Esophagus muscularis mucosa (tissue), 4 donors: ENCODE measurements around the gene RPL37A. TPM values are rescaled to one million over a fixed set of nuclear protein-coding genes. Genes with fewer than 3 reads are reported as not detected.

Experiments used
- DNase-seq: peaks from one replicate; pipeline ENCODE4 v3.0.0-alpha.2; 2017; ENCODE audit errors: extremely low spot score
- H3K27ac ChIP-seq, 4 donors: fragments of 200-600 bp; sonication (generic); replicated peaks in 1 of 4; 1 replicate in 3 of 4; 2 replicates in 1 of 4; pipeline ENCODE4 v1.5.1; 2016 to 2019; ENCODE audit warnings: mild to moderate bottlenecking in 1 of 4
- H3K27me3 ChIP-seq, 4 donors: fragments of 200-600 bp; sonication (generic); one replicate each; pipeline versions ENCODE4 v1.5.1 to v1.6.0; 2016 to 2019
- H3K36me3 ChIP-seq, 4 donors: fragments of 200-600 bp; sonication (generic); one replicate each; pipeline ENCODE4 v1.5.1; 2016 to 2019
- H3K4me1 ChIP-seq, 4 donors: fragments of 200-600 bp; sonication (generic); one replicate each; pipeline ENCODE4 v1.5.1; 2016 to 2019
- H3K4me3 ChIP-seq, 4 donors: fragments of 200-600 bp; sonication (generic); 1 replicate in 2 of 4; 2 replicates in 2 of 4; pipeline ENCODE4 v1.5.1; 2016 to 2019; ENCODE audit warnings: mild to moderate bottlenecking in 4 of 4, moderate library complexity in 1 of 4
- H3K9me3 ChIP-seq, 4 donors: fragments of 200-600 bp; sonication (generic); 1 replicate in 3 of 4; 2 replicates in 1 of 4; pipeline ENCODE4 v1.5.1; 2016 to 2019
- EP300 ChIP-seq: sonication (generic); formaldehyde crosslinking; IDR thresholded peaks from one replicate; pipeline ENCODE4 v1.6.1; 2017; ENCODE audit warnings: antibody characterized with exemption
- POLR2A ChIP-seq: fragments of 450-650 bp; IDR thresholded peaks from one replicate; pipeline ENCODE4 v1.6.1; 2017; ENCODE audit warnings: antibody characterized with exemption, moderate library complexity, mild to moderate bottlenecking, low read depth
- POLR2AphosphoS5 ChIP-seq, 2 donors: sonication (generic); formaldehyde crosslinking; IDR thresholded peaks; one replicate each; pipeline ENCODE4 v1.6.1; 2017; ENCODE audit warnings: antibody characterized with exemption in 2 of 2
- WGBS: methylation state at CpG from one replicate; pipeline ENCODE4 v1.1.5; 2018; 5-methylcytosine and 5-hydroxymethylcytosine counted together
- intact Hi-C: fragments of 100-400 bp; cut with DNase I; formaldehyde crosslinking; loops from one replicate; pipeline ENCODE4 v1.15.1; 2023
- total RNA-seq, 4 donors: library from RNA; depleted of rRNA; stranded (reverse); fragments of >200 nt; gene quantifications; one replicate each; pipeline versions ENCODE4 v1.1.0 to v1.2.1, GENCODE V29; 2016
- TF ChIP-seq, protein P1 (sequence below), 3 experiments: fragments of 200-600 bp in 2 of 3; fragments of 450-650 bp in 1 of 3; sonication (generic) in 2 of 3; IDR thresholded peaks; one replicate each; pipeline ENCODE4 v1.5.1; 2017 to 2019; ENCODE audit warnings: antibody characterized with exemption in 3 of 3, mild to moderate bottlenecking in 2 of 3, moderate library complexity in 1 of 3

The RPL37A gene
- total RNA-seq, 4 donors from 2014 or later, result 1,371 to 1,915 (median 1,581) TPM

- DNase-seq, result no peak
- Histone ChIP-seq H3K9me3 (no peaks in the 10 kb centered on the region), H3K4me3 (no peak overlapping the region), H3K4me1 (peaks cover 54 to 67% (median 62%) of the 10 kb centered on the region in 4 donors), H3K36me3 (no peaks in the 10 kb centered on the region), H3K27me3 (no peaks in the 10 kb centered on the region), H3K27ac (peak overlapping the region; percentile 23 to 83 (median 80))
- intact Hi-C loops, result no loop called here
- TF ChIP-seq POLR2AphosphoS5 (IDR thresholded peaks at IDR 0.05), result no peak
- TF ChIP-seq, protein P1, sequence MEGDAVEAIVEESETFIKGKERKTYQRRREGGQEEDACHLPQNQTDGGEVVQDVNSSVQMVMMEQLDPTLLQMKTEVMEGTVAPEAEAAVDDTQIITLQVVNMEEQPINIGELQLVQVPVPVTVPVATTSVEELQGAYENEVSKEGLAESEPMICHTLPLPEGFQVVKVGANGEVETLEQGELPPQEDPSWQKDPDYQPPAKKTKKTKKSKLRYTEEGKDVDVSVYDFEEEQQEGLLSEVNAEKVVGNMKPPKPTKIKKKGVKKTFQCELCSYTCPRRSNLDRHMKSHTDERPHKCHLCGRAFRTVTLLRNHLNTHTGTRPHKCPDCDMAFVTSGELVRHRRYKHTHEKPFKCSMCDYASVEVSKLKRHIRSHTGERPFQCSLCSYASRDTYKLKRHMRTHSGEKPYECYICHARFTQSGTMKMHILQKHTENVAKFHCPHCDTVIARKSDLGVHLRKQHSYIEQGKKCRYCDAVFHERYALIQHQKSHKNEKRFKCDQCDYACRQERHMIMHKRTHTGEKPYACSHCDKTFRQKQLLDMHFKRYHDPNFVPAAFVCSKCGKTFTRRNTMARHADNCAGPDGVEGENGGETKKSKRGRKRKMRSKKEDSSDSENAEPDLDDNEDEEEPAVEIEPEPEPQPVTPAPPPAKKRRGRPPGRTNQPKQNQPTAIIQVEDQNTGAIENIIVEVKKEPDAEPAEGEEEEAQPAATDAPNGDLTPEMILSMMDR (IDR thresholded peaks at IDR 0.05), result no peak
- 92% methylated on average over 5 of the region's 5 CpGs for WGBS
These were observed 39.9 kb downstream of the RPL37A start for GRCh38 chr2:216538538-216538937.

DNA sequence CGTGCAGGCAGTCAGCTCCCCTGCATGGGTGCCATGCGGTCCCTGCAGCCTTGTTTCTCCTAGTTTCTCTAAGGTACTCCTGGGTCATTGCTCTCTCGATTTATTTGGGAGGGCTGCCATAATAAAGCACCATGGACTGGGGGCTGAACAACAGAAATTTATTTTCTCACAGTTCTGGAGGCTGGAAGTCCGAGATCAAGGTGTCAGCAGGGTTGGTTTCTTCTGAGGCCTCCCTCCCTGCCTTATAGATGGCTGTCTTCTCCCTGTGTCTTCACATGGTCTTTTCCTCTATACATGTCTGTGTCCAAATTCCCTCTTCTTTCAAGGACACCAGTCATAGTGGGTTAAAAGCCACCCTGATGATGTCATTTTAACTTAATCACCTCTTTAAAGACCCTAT lies 40.5 kb downstream of the RPL37A start:
- Histone ChIP-seq H3K27me3 (no peaks in the 10 kb centered on the region), H3K4me1 (peaks cover 50 to 61% (median 59%) of the 10 kb centered on the region in 4 donors), H3K9me3 (no peaks in the 10 kb centered on the region), H3K36me3 (no peaks in the 10 kb centered on the region), H3K4me3 (no peak overlapping the region), H3K27ac (peak overlapping the region; percentile 77 to 83 (median 82))
- intact Hi-C loops, result no loop called here
- no peak for TF ChIP-seq POLR2A
- TF ChIP-seq POLR2AphosphoS5 (IDR thresholded peaks at IDR 0.05), result no peak
- TF ChIP-seq EP300, result no peak
- TF ChIP-seq, protein P1 (IDR thresholded peaks at IDR 0.05), result no peak
- no peak for DNase-seq
- 97% methylated on average over 4 of the region's 4 CpGs for WGBS

DNA sequence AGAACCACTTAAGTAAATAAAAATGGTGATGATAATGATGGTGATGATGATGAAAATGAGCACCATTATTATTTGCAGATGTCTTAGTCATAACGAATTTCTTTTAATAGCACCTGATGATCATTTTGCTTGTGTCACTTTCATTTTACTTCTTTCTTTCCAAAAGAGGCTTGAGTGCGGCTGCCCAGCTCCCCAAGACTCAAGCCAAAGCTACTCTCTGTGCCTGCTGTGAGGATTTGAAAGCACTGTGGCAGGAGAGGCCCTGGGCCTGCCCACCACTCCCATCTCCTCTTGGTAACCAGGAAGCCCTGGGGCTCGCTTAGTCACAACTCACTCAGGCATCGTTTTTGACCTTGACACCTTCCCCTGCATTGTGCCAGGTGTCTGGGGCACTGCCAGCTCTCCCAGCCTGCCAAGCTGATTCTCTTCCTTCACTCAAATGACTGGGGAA lies 41.2 kb downstream of the RPL37A start:
- Histone ChIP-seq H3K27me3 (no peaks in the 10 kb centered on the region), H3K36me3 (no peaks in the 10 kb centered on the region), H3K9me3 (no peaks in the 10 kb centered on the region), H3K4me3 (no peak overlapping the region), H3K4me1 (peaks cover 45 to 56% (median 53%) of the 10 kb centered on the region in 4 donors), H3K27ac (peak overlapping the region; percentile 77 to 83 (median 82))
- DNase-seq, result no peak
- no peak for TF ChIP-seq EP300
- TF ChIP-seq, protein P1 (IDR thresholded peaks at IDR 0.05), result no peak
- no peak for TF ChIP-seq POLR2A
- peak; percentile 49 to 55 for TF ChIP-seq POLR2AphosphoS5 (IDR thresholded peaks at IDR 0.05)
- 25% methylated on average over 4 of the region's 4 CpGs for WGBS
- intact Hi-C loops, result no loop called here

GRCh38 chr2:216540920-216541319 lies 42.3 kb downstream of the RPL37A start:
- 49% methylated on average over 6 of the region's 6 CpGs for WGBS
- no peak overlapping the region for H3K4me3 ChIP-seq
- no peak for DNase-seq
- TF ChIP-seq EP300 (no peak), POLR2A (no peak), POLR2AphosphoS5 (IDR thresholded peaks at IDR 0.05) (peak; percentile 53 to 66)
- peak overlapping the region; percentile 77 to 83 (median 82) for H3K27ac ChIP-seq
- peaks cover 33 to 55% (median 48%) of the 10 kb centered on the region in 4 donors for H3K4me1 ChIP-seq
- H3K27me3 ChIP-seq, result no peaks in the 10 kb centered on the region
- H3K9me3 ChIP-seq, result no peaks in the 10 kb centered on the region
- intact Hi-C loops, result no loop called here
- no peaks in the 10 kb centered on the region for H3K36me3 ChIP-seq

DNA sequence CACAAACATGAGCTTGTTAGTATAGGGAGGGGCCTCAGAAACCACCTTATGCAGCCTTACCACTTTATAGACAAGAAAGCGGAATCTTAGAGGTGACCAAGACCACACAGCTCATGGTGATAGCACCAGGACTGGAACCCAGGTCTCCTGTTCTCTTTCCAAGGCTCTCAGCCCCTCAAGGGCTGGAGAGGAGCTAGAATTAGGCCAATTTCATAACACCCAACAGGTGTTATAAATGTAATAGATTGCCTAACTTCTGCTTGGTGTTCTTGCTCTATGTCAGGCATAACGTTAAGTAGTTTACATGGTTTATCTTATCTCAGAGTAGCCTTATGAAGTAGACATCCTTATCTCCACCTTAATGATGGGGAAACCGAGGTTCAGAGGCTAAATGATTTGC lies 42.9 kb downstream of the RPL37A start:
- DNase-seq, result no peak
- Histone ChIP-seq H3K27ac (peak overlapping the region; percentile 77 to 83 (median 82)), H3K36me3 (no peaks in the 10 kb centered on the region), H3K9me3 (no peaks in the 10 kb centered on the region), H3K27me3 (no peaks in the 10 kb centered on the region), H3K4me1 (peaks cover 31 to 54% (median 48%) of the 10 kb centered on the region in 4 donors), H3K4me3 (no peak overlapping the region)
- TF ChIP-seq, protein P1 (IDR thresholded peaks at IDR 0.05), result no peak
- no peak for TF ChIP-seq POLR2A
- intact Hi-C loops, result no loop called here
- 80% methylated on average over 3 of the region's 3 CpGs for WGBS
